Hepatocyte (in vitro differentiated cells): ENCODE data around the gene ADNP2. TPM values are rescaled to one million over a fixed set of nuclear protein-coding genes. Genes with fewer than 3 reads are reported as not detected.

Source experiments
- DNase-seq: peaks from one replicate; pipeline ENCODE4 v3.0.0-alpha.2; 2016; ENCODE audit warnings: low spot score
- H2AFZ ChIP-seq: fragments of 200-600 bp; sonication (generic); 2 replicates; pipeline ENCODE4 v1.6.0; 2016; ENCODE audit warnings: antibody characterized with exemption, mild to moderate bottlenecking
- H3K27ac ChIP-seq: fragments of 200-600 bp; sonication (generic); 2 replicates; pipeline ENCODE4 v1.5.1; 2016; ENCODE audit warnings: mild to moderate bottlenecking
- H3K27me3 ChIP-seq: fragments of 200-600 bp; sonication (generic); 2 replicates; pipeline ENCODE4 v1.6.1; 2016
- H3K36me3 ChIP-seq: fragments of 200-600 bp; sonication (generic); replicated peaks from 2 replicates; pipeline ENCODE4 v1.5.1; 2016; ENCODE audit warnings: low read depth; ENCODE audit not compliant: insufficient read depth
- H3K4me1 ChIP-seq: fragments of 200-600 bp; sonication (generic); 2 replicates; pipeline ENCODE4 v1.5.1; 2016; ENCODE audit warnings: mild to moderate bottlenecking, moderate library complexity; ENCODE audit not compliant: insufficient read depth
- H3K4me2 ChIP-seq: fragments of 200-600 bp; sonication (generic); 2 replicates; pipeline ENCODE4 v1.6.0; 2016
- H3K4me3 ChIP-seq: fragments of 200-600 bp; sonication (generic); 2 replicates; pipeline ENCODE4 v1.5.1; 2016; ENCODE audit warnings: mild to moderate bottlenecking
- H3K79me2 ChIP-seq: fragments of 200-600 bp; sonication (generic); 2 replicates; pipeline ENCODE4 v1.6.0; 2017; ENCODE audit warnings: mild to moderate bottlenecking
- H3K9me2 ChIP-seq: fragments of 200-600 bp; sonication (generic); replicated peaks from 2 replicates; pipeline ENCODE4 v1.6.0; 2017; ENCODE audit warnings: mild to moderate bottlenecking; ENCODE audit not compliant: insufficient read depth
- H3K9me3 ChIP-seq: fragments of 200-600 bp; sonication (generic); 2 replicates; pipeline ENCODE4 v1.5.1; 2016; ENCODE audit warnings: low read depth, mild to moderate bottlenecking
- H4K20me1 ChIP-seq: fragments of 200-600 bp; sonication (generic); 2 replicates; pipeline ENCODE4 v1.6.0; 2016; ENCODE audit warnings: mild to moderate bottlenecking; ENCODE audit not compliant: insufficient read depth, poor library complexity, severe bottlenecking
- EZH2 ChIP-seq: fragments of 200-600 bp; sonication (generic); IDR thresholded peaks from 2 replicates; pipeline ENCODE4 v1.6.1; 2016; ENCODE audit warnings: antibody characterized with exemption, mild to moderate bottlenecking, borderline replicate concordance
- EZH2phosphoT487 ChIP-seq: fragments of 200-600 bp; sonication (generic); IDR thresholded peaks from one replicate; pipeline ENCODE4 v1.6.1; 2018; ENCODE audit warnings: antibody characterized with exemption, mild to moderate bottlenecking, low read depth, moderate library complexity; ENCODE audit not compliant: unreplicated experiment, severe bottlenecking
- WGBS: methylation state at CpG from one replicate; pipeline ENCODE4 v1.1.6; 2016; ENCODE audit warnings: low lambda C conversion rate; ENCODE audit errors: missing lambda C conversion rate; 5-methylcytosine and 5-hydroxymethylcytosine counted together
- polyA plus RNA-seq: library from polyadenylated mRNA; unstranded; fragments of >200 nt; fragmentation: Nextera tagmentation; extraction: Ambion mirVana; gene quantifications from 2 replicates; pipeline ENCODE4 v1.2.1, GENCODE V29; 2016
- total RNA-seq: library from RNA; depleted of rRNA; stranded (reverse); fragments of >200 nt; gene quantifications from 2 replicates; pipeline ENCODE4 v1.2.3, GENCODE V29; 2014
- TF ChIP-seq, protein P1 (sequence below): fragments of 200-600 bp; sonication (generic); IDR thresholded peaks from 2 replicates; pipeline ENCODE4 v1.5.1; 2016; ENCODE audit warnings: antibody characterized with exemption, mild to moderate bottlenecking; ENCODE audit not compliant: poor library complexity

ADNP2 gene
- total and polyA plus RNA-seq, 2 experiments from 2014 or later: 5.3 to 19.8 TPM

DNA sequence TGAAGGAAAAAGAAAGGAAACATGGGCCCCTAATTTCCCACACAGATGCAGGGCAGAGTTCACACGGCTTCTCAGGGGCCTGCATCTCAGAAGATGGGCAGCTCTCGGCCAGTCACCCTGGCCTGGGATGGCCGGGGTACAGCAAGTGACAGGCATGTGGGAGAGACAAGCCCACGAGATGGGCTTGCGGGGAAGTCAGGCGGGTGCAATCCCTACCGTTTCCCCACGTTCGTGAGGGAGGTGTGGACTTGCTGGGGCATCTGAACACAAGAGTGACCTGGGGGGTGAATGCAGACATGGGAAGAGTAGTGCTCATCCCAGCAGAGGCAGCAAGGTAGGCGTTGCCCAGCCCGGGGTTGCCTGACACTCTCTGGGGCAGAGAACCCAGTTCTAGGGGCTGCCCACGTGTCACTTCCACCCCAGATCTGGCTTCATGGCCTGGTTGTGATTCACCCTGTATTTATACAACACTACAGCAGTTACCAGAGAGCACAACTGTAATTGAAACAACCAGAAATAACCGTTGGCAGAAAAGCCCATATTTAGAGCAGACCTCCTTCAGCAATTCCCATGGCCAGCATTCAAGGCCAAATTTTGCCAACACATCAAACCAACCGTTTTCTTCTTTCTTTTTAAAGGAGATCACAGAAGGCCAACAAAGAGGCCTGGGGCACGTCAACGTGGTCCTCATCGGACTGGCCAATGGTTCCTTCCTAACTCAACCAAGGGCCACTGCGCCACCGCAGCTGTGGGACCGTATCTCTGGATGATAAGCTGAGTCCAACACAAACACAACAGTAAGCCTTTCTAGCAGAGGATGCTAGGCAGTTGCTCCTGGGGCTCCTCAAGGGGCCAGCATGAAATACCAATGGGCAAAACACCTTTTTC, 79.8 kb downstream of the ADNP2 start:
- no peak for TF ChIP-seq EZH2
- TF ChIP-seq, protein P1, sequence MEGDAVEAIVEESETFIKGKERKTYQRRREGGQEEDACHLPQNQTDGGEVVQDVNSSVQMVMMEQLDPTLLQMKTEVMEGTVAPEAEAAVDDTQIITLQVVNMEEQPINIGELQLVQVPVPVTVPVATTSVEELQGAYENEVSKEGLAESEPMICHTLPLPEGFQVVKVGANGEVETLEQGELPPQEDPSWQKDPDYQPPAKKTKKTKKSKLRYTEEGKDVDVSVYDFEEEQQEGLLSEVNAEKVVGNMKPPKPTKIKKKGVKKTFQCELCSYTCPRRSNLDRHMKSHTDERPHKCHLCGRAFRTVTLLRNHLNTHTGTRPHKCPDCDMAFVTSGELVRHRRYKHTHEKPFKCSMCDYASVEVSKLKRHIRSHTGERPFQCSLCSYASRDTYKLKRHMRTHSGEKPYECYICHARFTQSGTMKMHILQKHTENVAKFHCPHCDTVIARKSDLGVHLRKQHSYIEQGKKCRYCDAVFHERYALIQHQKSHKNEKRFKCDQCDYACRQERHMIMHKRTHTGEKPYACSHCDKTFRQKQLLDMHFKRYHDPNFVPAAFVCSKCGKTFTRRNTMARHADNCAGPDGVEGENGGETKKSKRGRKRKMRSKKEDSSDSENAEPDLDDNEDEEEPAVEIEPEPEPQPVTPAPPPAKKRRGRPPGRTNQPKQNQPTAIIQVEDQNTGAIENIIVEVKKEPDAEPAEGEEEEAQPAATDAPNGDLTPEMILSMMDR: no peak
- Histone ChIP-seq H3K27me3 (no peaks in the 10 kb centered on the region), H4K20me1 (no peaks in the 10 kb centered on the region)

DNA sequence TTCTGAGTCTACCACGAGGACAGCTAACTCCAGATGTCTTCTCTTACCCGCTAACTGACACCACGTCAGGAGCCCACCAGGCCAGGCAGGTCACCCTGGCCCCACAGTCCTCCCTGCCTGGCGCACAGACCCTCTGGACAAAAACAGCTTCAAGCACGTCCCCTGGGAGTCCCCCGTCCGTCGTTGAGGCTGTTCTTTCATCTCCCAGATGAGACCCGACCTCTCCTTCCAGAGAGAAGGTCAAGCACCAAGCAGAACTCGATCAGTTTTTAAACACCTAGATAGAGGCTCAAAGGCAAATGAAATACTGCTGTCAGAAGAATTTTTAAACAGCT, 80.4 kb downstream of the ADNP2 start:
- Histone ChIP-seq H4K20me1 (no peaks in the 10 kb centered on the region), H3K27me3 (no peaks in the 10 kb centered on the region), H3K9me2 (no peaks in the 10 kb centered on the region), H3K36me3 (no peaks in the 10 kb centered on the region), H3K4me2 (no peak overlapping the region), H3K4me1 (no peaks in the 10 kb centered on the region), H3K27ac (no peak overlapping the region), H2AFZ (no peak overlapping the region), H3K79me2 (no peaks in the 10 kb centered on the region), H3K9me3 (no peaks in the 10 kb centered on the region), H3K4me3 (no peak overlapping the region)
- 93% methylated on average over 10 of the region's 10 CpGs for WGBS
- DNase-seq: no peak
- TF ChIP-seq, protein P1: no peak
- TF ChIP-seq EZH2 (no peak), EZH2phosphoT487 (no peak)

More for the DNA sequence above, 79.8 kb downstream of the ADNP2 start:
- Histone ChIP-seq H3K4me3 (no peak overlapping the region), H3K9me2 (no peaks in the 10 kb centered on the region), H3K4me1 (no peaks in the 10 kb centered on the region), H3K4me2 (no peak overlapping the region), H3K27ac (no peak overlapping the region), H3K9me3 (no peaks in the 10 kb centered on the region), H2AFZ (no peak overlapping the region), H3K36me3 (no peaks in the 10 kb centered on the region), H3K79me2 (no peaks in the 10 kb centered on the region)
- 93% methylated on average over 20 of the region's 20 CpGs for WGBS
- DNase-seq: no peak

Other genes with a start within 250 kb of the ADNP2 start
- 23.4 and 31.1 TPM in 2 replicates for gene SLC66A2, start 157.6 kb upstream of the ADNP2 start, total RNA-seq
- gene SLC66A2, start 157.6 kb upstream of the ADNP2 start, polyA plus RNA-seq: 36.5 and 36.9 TPM in 2 replicates
- gene HSBP1L1, start 144.6 kb upstream of the ADNP2 start, total RNA-seq: 55.2 and 58.7 TPM in 2 replicates
- gene HSBP1L1, start 144.6 kb upstream of the ADNP2 start, polyA plus RNA-seq: 81.9 and 82.0 TPM in 2 replicates
- gene TXNL4A, start 120.7 kb upstream of the ADNP2 start, total RNA-seq: 54.2 and 71.9 TPM in 2 replicates
- 227 and 254 TPM in 2 replicates for gene TXNL4A, start 120.7 kb upstream of the ADNP2 start, polyA plus RNA-seq
- gene RBFA, start 74.8 kb upstream of the ADNP2 start, total RNA-seq: 20.7 and 29.4 TPM in 2 replicates
- gene RBFA, start 74.8 kb upstream of the ADNP2 start, polyA plus RNA-seq: 21.2 and 21.4 TPM in 2 replicates
- gene PARD6G, start 138.3 kb downstream of the ADNP2 start, total RNA-seq: 11.7 and 11.8 TPM in 2 replicates
- 8.2 and 12.1 TPM in 2 replicates for gene PARD6G, start 138.3 kb downstream of the ADNP2 start, polyA plus RNA-seq